Spleen (tissue), 11 donors: ENCODE data around the gene SYTL1. TPM values are rescaled to one million over a fixed set of nuclear protein-coding genes. Genes with fewer than 3 reads are reported as not detected.

Source experiments
- DNase-seq: peaks from one replicate; pipeline ENCODE4 v3.0.0-alpha.2; 2020
- H3K27ac ChIP-seq, 8 donors: fragments of 200-600 bp; sonication (generic) in 7 of 8; 1 replicate in 4 of 8; 2 replicates in 4 of 8; pipeline versions ENCODE4 v1.5.0 to v1.8.0; 2016 to 2021; ENCODE audit warnings: inconsistent platforms in 4 of 8, mild to moderate bottlenecking in 4 of 8, moderate library complexity in 1 of 8
- H3K27me3 ChIP-seq, 7 donors: fragments of 200-600 bp; sonication (generic) in 6 of 7; replicated peaks in 1 of 7; 1 replicate in 4 of 7; 2 replicates in 3 of 7; pipeline versions ENCODE4 v1.5.0 to v1.8.0; 2016 to 2021; ENCODE audit warnings: inconsistent platforms in 3 of 7, mild to moderate bottlenecking in 1 of 7
- H3K36me3 ChIP-seq, 6 donors: fragments of 200-600 bp; sonication (generic) in 5 of 6; 1 replicate in 4 of 6; 2 replicates in 2 of 6; pipeline versions ENCODE4 v1.5.0 to v1.8.0; 2016 to 2021; ENCODE audit warnings: inconsistent platforms in 2 of 6
- H3K4me1 ChIP-seq, 6 donors: fragments of 200-600 bp; sonication (generic) in 5 of 6; 1 replicate in 3 of 6; 2 replicates in 3 of 6; pipeline versions ENCODE4 v1.5.0 to v1.8.0; 2016 to 2021; ENCODE audit warnings: inconsistent platforms in 3 of 6
- H3K4me3 ChIP-seq, 8 donors: fragments of 200-600 bp; sonication (generic) in 7 of 8; 1 replicate in 4 of 8; 2 replicates in 4 of 8; pipeline versions ENCODE4 v1.5.0 to v1.8.0; 2016 to 2021; ENCODE audit warnings: inconsistent platforms in 4 of 8, mild to moderate bottlenecking in 4 of 8, moderate library complexity in 2 of 8
- H3K9me3 ChIP-seq, 8 donors: fragments of 200-600 bp; sonication (generic) in 7 of 8; 1 replicate in 4 of 8; 2 replicates in 4 of 8; pipeline versions ENCODE4 v1.5.0 to v1.8.0; 2016 to 2021; ENCODE audit warnings: inconsistent platforms in 4 of 8
- POLR2A ChIP-seq, 3 donors: fragments of 450-650 bp; IDR thresholded peaks; one replicate each; pipeline ENCODE4 v1.5.1; 2017; ENCODE audit warnings: antibody characterized with exemption in 3 of 3, mild to moderate bottlenecking in 1 of 3
- POLR2AphosphoS5 ChIP-seq, 3 donors: sonication (generic); formaldehyde crosslinking; IDR thresholded peaks; one replicate each; pipeline ENCODE4 v1.5.1; 2017; ENCODE audit warnings: antibody characterized with exemption in 3 of 3
- WGBS, 5 donors: extraction: QIAGEN DNeasy Blood & Tissue Kit in 3 of 5; methylation state at CpG; one replicate each; pipeline versions ENCODE4 v1.1.5 to v1.1.7; 2013 to 2018; 5-methylcytosine and 5-hydroxymethylcytosine counted together
- intact Hi-C: fragments of 100-400 bp; cut with DNase I; formaldehyde crosslinking; loops from one replicate; pipeline ENCODE4 v1.15.0; 2023; ENCODE audit warnings: low total_unique reads
- polyA plus RNA-seq, 3 donors: library from polyadenylated mRNA; stranded (reverse); fragments of 200-250 nt; gene quantifications; one replicate each; pipeline ENCODE4 v1.2.1, GENCODE V29; 2013
- total RNA-seq, 7 donors: library from RNA; depleted of rRNA in 3 of 7; stranded (reverse); fragments of >200 nt in 3 of 7; fragmentation: NEBNext Ultra II Directional in 4 of 7; extraction: Animal tissue kit (Norgen Biotek cat#: 25700) in 4 of 7; gene quantifications; one replicate each; pipeline versions ENCODE4 v1.1.0 to v1.2.1, GENCODE V29; 2016 to 2021
- TF ChIP-seq, protein P1 (sequence below), 11 experiments: fragments of 200-600 bp in 7 of 11; fragments of 450-650 bp in 4 of 11; sonication (generic) in 4 of 11; IDR thresholded peaks in 8 of 11; conservative IDR thresholded peaks in 3 of 11; 1 replicate in 7 of 11; 2 replicates in 4 of 11; pipeline versions ENCODE4 v1.4.0 to v1.8.0; 2016 to 2021; ENCODE audit warnings: antibody characterized with exemption in 11 of 11, inconsistent platforms in 4 of 11, mild to moderate bottlenecking in 1 of 11
- donor health status: healthy with polysubstance abuse.
- donor health status: DM: no; HTN: no; CAD: no; lungs with moderate emphysema.
- donor health status: DM: no; HTN: no; CAD: no.
- donor health status: Bipolar disorder and iron deficiency.
- donor health status: healthy.
- donor health status: DM: no; HTN: no; CAD: no.
- donor health status: DM: yes; HTN: yes; CAD: no.

Gene SYTL1
- total and polyA plus RNA-seq, 10 donors: 54.9 to 208 (median 76.4) TPM

DNA sequence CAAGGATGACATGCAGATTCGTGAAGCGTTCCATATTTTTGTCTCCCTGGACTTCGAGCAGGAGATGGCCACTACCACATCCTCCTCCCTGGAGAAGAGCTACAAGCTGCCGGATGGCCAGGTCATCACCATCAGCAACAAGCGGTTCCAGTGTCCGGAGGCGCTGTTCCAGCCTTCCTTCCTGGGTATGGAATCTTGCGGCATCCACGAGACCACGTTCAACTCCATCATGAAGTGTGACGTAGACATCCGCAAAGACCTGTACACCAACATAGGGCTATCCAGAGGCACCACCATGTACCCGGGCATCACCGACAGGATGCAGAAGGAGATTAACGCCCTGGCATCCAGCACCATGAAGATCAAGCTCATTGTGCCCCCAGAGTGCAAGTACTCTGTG, 16.5 kb upstream of the SYTL1 start:
- intact Hi-C loops: no loop called here
- peaks cover 0 to 68% (median 23%) of the 10 kb centered on the region in 6 donors for H3K36me3 ChIP-seq
- no peak overlapping the region for H3K4me3 ChIP-seq
- H3K27ac ChIP-seq: no peak overlapping the region
- H3K9me3 ChIP-seq: no peaks in the 10 kb centered on the region
- H3K27me3 ChIP-seq: no peaks in the 10 kb centered on the region
- WGBS, 5 donors: 88 to 95% (median 93%) methylated on average over 12 to 15 of the region's 15 CpGs
- peaks cover 26 to 89% (median 69%) of the 10 kb centered on the region in 6 donors for H3K4me1 ChIP-seq
- TF ChIP-seq POLR2A (IDR thresholded peaks at IDR 0.05): no peak
- no peak for TF ChIP-seq POLR2AphosphoS5 (IDR thresholded peaks at IDR 0.05)
- TF ChIP-seq, protein P1, sequence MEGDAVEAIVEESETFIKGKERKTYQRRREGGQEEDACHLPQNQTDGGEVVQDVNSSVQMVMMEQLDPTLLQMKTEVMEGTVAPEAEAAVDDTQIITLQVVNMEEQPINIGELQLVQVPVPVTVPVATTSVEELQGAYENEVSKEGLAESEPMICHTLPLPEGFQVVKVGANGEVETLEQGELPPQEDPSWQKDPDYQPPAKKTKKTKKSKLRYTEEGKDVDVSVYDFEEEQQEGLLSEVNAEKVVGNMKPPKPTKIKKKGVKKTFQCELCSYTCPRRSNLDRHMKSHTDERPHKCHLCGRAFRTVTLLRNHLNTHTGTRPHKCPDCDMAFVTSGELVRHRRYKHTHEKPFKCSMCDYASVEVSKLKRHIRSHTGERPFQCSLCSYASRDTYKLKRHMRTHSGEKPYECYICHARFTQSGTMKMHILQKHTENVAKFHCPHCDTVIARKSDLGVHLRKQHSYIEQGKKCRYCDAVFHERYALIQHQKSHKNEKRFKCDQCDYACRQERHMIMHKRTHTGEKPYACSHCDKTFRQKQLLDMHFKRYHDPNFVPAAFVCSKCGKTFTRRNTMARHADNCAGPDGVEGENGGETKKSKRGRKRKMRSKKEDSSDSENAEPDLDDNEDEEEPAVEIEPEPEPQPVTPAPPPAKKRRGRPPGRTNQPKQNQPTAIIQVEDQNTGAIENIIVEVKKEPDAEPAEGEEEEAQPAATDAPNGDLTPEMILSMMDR (IDR thresholded peaks at IDR 0.05 in 8 of 11, conservative IDR thresholded peaks at IDR 0.05 in 3 of 11): no peak
- DNase-seq: no peak

DNA sequence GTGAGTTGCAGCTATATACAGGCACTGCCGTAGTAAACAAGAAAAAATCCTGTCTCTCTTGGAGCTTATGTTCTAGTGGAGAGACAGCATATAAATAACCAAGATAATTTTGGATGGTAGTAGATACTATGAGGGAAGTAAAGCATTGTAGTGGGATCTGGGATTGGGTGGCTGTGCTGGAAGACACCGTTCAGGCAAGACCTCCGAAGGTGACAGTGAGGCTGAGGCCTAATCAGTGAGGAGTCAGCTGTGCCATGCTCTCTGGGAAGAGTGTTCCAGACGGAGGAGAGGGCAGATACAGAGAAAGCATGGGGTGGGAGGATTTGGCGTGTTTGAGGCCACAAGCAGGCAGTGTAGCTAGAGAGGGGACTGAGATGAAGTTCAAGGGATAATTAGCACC, 13.9 kb upstream of the SYTL1 start:
- Histone ChIP-seq H3K4me3 (no peak overlapping the region), H3K4me1 (peaks cover 38 to 100% (median 75%) of the 10 kb centered on the region in 6 donors), H3K27ac (no peak overlapping the region), H3K36me3 (peaks cover 0 to 94% (median 46%) of the 10 kb centered on the region in 6 donors), H3K27me3 (no peaks in the 10 kb centered on the region), H3K9me3 (no peaks in the 10 kb centered on the region)
- no peak for DNase-seq
- intact Hi-C loops: no loop called here
- TF ChIP-seq POLR2AphosphoS5 (IDR thresholded peaks at IDR 0.05) (no peak), POLR2A (IDR thresholded peaks at IDR 0.05) (no peak)
- 89 to 91% (median 90%) methylated on average over 5 of the region's 5 CpGs for WGBS, 5 donors

DNA sequence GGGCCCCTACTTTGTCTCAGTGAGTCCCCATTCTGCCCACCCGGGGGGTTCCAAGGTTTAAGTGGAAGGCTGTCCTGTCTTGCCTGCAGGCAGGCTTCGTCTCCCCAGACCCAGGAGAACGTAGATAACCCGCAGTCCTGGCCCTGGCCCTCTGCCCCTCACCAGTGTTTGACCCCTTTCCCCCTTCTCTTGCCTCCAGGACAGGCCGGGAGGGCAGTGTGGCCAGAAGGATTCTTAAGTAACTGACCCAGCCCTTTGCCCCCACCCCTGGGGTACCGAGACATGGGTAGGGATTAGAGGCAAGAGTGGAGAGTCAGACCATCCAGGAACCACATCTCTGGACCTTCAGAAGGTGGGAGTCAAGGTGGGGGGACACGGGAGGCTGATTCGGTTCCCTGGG, 11.0 kb upstream of the SYTL1 start:
- Histone ChIP-seq H3K27ac (no peak overlapping the region), H3K4me1 (peaks cover 25 to 76% (median 48%) of the 10 kb centered on the region in 6 donors), H3K4me3 (no peak overlapping the region), H3K36me3 (peaks cover 4 to 100% (median 62%) of the 10 kb centered on the region in 6 donors), H3K27me3 (no peaks in the 10 kb centered on the region), H3K9me3 (no peaks in the 10 kb centered on the region)
- DNase-seq: peak; percentile 22
- TF ChIP-seq POLR2A (IDR thresholded peaks at IDR 0.05) (no peak), POLR2AphosphoS5 (IDR thresholded peaks at IDR 0.05) (no peak)
- TF ChIP-seq, protein P1 (IDR thresholded peaks at IDR 0.05 in 8 of 11, conservative IDR thresholded peaks at IDR 0.05 in 3 of 11): no peak
- 86 to 93% (median 87%) methylated on average over 8 of the region's 8 CpGs for WGBS, 5 donors
- intact Hi-C loops: no loop called here

DNA sequence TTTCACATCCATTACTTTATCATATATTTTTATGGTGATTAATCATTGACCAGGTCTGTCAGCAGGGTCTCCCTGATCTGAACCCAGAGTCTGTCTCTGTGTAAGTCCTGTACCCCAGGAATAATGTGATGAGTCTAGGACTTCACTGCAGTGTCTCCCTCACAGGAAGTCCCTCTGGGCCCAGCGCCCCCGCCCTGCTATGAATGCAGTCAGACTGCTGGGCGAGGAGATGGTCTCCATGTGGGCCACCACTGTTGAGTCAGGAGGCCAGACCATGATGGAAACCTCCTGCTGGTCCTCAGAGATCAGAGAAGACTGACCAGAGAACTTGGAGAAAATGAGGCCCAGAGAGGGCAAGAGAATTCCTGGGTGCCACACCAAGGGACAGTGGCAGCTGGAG, 10.4 kb upstream of the SYTL1 start:
- intact Hi-C loops: no loop called here
- Histone ChIP-seq H3K36me3 (peaks cover 4 to 100% (median 63%) of the 10 kb centered on the region in 6 donors), H3K9me3 (no peaks in the 10 kb centered on the region), H3K4me1 (peaks cover 21 to 69% (median 42%) of the 10 kb centered on the region in 6 donors), H3K27ac (peak overlapping the region in 4 of 8 donors; percentile 16 to 63 (median 46)), H3K27me3 (no peaks in the 10 kb centered on the region), H3K4me3 (no peak overlapping the region)
- DNase-seq: peak; percentile 58
- TF ChIP-seq, protein P1 (IDR thresholded peaks at IDR 0.05 in 8 of 11, conservative IDR thresholded peaks at IDR 0.05 in 3 of 11): no peak
- TF ChIP-seq POLR2AphosphoS5 (IDR thresholded peaks at IDR 0.05): no peak
- TF ChIP-seq POLR2A (IDR thresholded peaks at IDR 0.05): no peak
- 85 to 97% (median 90%) methylated on average over 3 of the region's 3 CpGs for WGBS, 5 donors
